ENCODE results near the gene ETS2. TPM values are rescaled to one million over a fixed set of nuclear protein-coding genes. Genes with fewer than 3 reads are reported as not detected.

Gene ETS2
- total and polyA plus RNA-seq, 2 of the 8 experiments (the other 6 are each of a cell fraction or from before 2014, with no cell fraction given): 11.0 to 45.1 TPM

- TF ChIP-seq USF2 (IDR thresholded peaks at IDR 0.05; ENCODE audit: low read length): no peak
- no peak for TF ChIP-seq CTCF (IDR thresholded peaks at IDR 0.05; ENCODE audit: control extremely low read depth in 1 of 3, insufficient read depth in 1 of 3, low read depth in 1 of 3, low read length in 3 of 3)
Measured at GRCh38 chr21:38851101-38851500, 45.4 kb downstream of the ETS2 start (continued).
